RWPE1 (cell line): Measurements from ENCODE around the gene COL25A1.

ENCODE experiments used
- CTCF ChIA-PET: fragments of 350-600 bp; sonication (Branson Sonifier 250); formaldehyde crosslinking; extraction: SDS; loops from one replicate; lab custom pipeline; 2021; lab: Yijun Ruan, JAX
- POLR2A ChIA-PET: fragments of 400-600 bp; formaldehyde crosslinking; extraction: SDS; loops from one replicate; lab custom pipeline; 2020; ENCODE audit warnings: antibody characterized with exemption; ENCODE audit not compliant: low non-redundant PET; lab: Yijun Ruan, JAX
- DNase-seq: peaks from one replicate; pipeline ENCODE4 v3.0.0; 2012; ENCODE audit warnings: low spot score
- H3K27ac ChIP-seq: fragments of 450-650 bp; 2 replicates; pipeline ENCODE4 v1.5.1; 2017
- CTCF ChIP-seq: fragments of 450-650 bp; conservative IDR thresholded peaks from 2 replicates; pipeline ENCODE4 v1.5.1; 2017; ENCODE audit warnings: low read depth, mild to moderate bottlenecking

COL25A1 gene

DNA sequence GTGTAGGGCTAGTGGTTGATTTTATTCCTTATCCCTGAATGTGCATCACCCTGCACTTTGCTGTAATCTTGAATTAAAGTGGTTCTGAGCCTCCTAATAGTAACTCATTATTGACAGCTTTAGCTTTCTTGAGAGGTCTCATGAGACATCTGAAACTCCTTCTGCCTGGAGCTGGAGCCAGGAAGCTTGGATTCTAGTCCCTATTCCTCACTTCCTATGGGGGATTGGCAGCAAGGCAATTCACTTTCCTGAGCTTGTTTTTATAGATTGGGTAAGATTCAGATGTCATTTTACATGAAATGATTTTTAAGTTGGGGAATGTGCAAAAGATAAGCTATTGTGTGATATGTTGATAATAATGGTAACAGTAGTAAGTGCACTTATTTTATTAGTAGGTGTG, 522.5 kb downstream of the COL25A1 start:
- CTCF ChIA-PET = interaction anchor here (0.6 kb wide), 1 partner anchor 626 kb away, joined by 4 read pairs; no protein-coding TSS in a partner anchor
- H3K27ac ChIP-seq = no peak overlapping the region
- TF ChIP-seq CTCF = no peak
- no peak for DNase-seq
- POLR2A ChIA-PET = no interaction called here

DNA sequence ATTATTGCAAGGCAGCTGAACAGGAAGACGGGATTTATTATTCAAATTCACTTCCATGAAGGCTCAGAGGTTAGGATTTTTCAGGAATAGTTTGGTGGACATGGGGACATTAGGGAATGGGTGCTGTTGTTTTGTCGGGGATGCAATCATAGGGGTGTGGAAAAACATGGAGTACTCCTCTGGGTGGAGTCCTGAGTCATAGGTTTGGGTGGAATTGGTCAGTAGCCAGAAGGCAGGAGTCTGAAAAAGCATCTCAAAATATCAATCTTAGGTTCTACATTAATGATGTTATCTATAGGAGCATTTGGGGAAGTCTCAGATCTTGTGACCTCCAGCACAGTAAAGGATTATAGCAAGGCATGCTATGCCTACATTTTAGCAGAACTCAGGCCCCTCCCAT, 525.1 kb downstream of the COL25A1 start:
- POLR2A ChIA-PET = no interaction called here
- TF ChIP-seq CTCF = no peak
- CTCF ChIA-PET = no interaction called here
- H3K27ac ChIP-seq = no peak overlapping the region
- no peak for DNase-seq

DNA sequence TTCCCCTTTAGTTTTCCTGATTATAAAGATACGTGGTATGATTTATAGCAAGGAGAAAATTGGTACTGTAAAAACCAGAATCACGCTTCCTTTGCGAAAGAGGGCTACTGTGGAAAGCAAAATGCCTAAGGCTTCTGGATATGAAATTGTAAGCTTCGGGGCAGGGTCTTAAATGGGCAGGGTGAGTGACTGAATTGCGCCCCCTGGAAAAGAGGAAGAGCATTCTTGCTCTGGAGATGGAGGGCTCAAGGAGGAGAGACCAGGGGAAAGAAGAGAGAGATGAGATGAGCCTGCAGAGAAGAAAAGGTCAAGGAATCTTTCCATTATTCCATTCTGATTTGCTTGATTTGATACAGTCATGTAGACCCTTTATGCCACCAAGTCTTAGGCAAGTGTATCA, 526.5 kb downstream of the COL25A1 start:
- POLR2A ChIA-PET = no interaction called here
- no peak for DNase-seq
- CTCF ChIA-PET = interaction anchor here (0.7 kb wide), 1 partner anchor 1213 kb away, joined by 5 read pairs; no protein-coding TSS in a partner anchor
- no peak for TF ChIP-seq CTCF
- no peak overlapping the region for H3K27ac ChIP-seq

DNA sequence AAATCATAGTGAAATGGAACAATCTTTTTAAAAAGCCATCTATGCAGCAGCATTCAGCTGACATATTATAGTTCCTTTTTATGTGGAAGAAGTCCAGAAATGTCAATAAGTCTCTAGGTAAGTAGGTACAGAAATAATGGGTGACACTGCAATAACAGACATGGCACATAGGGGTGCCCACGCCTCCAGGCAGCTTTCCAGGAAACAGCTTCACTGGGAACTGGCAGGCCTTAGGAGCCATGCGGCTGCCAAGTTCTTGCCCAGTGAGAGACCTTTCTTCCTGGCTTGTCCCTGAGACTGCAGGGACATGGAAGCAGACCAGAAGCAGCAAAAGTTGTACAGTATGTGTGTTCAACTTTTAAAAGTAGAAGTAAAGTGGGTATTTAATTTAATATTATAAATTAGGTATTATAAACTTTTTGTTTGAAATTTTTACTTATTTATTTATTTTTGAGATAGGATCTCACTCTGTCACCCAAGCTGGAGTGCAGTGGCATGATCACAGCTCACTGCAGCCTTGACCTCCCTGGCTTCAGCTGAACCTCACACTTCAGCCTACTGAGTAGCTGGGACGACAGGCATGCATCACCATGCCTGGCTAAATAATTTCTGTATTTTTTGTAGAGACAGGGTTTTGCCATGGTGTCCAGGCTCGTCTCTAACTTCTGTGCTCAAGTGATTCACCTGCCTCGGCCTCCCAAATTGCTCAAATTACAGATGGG, 527.5 kb downstream of the COL25A1 start:
- ChIA-PET POLR2A (no interaction called here), CTCF (interaction anchor here (0.5 to 0.7 kb wide), 2 partner anchors 529 to 1214 kb away, joined by 3 to 5 read pairs; no protein-coding TSS in a partner anchor)
- TF ChIP-seq CTCF = no peak
- no peak overlapping the region for H3K27ac ChIP-seq
- no peak for DNase-seq

GRCh38 chr4:108772402-108772801, 530.1 kb downstream of the COL25A1 start:
- POLR2A ChIA-PET = no interaction called here
- DNase-seq = no peak
- no peak for TF ChIP-seq CTCF
- CTCF ChIA-PET = no interaction called here
- no peak overlapping the region for H3K27ac ChIP-seq

GRCh38 chr4:108766058-108766457, 536.4 kb downstream of the COL25A1 start:
- no peak for DNase-seq
- POLR2A ChIA-PET = no interaction called here
- H3K27ac ChIP-seq = no peak overlapping the region
- no peak for TF ChIP-seq CTCF
- CTCF ChIA-PET = interaction anchor here (0.6 kb wide), 1 partner anchor 34 kb away, joined by 5 read pairs; no protein-coding TSS in a partner anchor
